ENCODE measurements around the gene ATG101.
"Not testable (repeated sequence)": the region's sequence is repeated elsewhere in the genome, so short reads cannot be mapped to it uniquely, and the experiment has no call there.

The ATG101 gene

DNA sequence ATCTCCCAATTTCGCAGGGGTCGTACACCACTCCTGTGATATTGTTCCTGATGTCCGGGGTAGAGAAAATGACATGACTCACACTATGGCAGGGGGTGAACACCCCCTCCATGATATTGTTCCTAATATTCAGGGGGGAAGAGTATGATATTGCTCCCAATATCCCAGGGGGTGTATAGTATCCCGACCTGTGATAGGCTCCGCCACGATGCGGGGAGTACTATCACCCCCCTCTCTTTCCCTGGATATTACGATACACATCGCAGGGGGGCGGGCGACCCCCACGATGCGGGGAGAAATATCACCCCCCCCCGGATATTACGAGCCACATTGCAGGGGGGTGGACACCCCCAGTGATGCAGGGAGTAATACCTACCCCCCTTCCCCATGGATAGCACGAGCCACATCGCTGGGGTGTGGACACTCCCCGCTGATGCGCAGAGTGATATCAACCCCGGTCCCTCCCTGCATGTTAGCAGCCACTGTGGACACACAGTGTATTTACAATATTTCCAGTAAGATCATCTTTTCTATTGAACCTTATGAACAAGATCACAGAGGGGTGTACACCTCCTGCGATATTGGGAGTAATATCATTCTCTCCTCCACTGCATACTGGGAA lies 27.4 kb downstream of the ATG101 start:
- DNase-seq (ENCODE audit: low spot score) = no peak

DNA sequence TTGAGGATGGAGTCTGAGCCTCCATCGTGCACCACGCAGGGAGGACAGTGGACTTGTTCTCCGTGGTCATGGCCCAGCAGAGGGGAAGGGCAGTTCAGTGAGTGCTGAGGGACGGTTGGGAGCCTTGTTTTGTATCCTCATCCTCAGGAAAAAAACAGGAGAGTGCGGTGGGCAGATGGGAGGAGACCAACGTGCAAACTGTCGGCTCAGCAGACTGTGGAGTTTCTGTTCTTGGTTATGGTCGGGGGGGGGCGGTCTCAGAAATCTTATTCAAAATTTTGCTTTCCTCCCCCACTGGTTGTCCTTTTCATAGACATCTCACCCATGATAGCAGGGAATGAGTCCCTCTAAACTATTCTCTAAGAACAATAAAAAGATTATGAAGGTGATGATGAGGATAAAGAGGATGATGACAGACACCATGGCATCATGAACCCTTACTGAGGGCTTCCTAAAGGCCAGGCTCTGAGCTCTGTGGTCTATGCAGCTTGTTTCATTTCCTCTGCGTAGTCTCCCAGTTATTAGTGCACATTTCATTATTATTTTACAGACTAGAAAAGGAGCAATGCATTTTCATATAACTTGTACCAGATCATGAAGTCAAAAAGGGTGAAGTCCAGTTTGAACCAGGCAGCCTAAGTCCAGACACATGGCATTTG lies 34.8 kb downstream of the ATG101 start:
- DNase-seq (ENCODE audit: low spot score) = not testable (repeated sequence)

DNA sequence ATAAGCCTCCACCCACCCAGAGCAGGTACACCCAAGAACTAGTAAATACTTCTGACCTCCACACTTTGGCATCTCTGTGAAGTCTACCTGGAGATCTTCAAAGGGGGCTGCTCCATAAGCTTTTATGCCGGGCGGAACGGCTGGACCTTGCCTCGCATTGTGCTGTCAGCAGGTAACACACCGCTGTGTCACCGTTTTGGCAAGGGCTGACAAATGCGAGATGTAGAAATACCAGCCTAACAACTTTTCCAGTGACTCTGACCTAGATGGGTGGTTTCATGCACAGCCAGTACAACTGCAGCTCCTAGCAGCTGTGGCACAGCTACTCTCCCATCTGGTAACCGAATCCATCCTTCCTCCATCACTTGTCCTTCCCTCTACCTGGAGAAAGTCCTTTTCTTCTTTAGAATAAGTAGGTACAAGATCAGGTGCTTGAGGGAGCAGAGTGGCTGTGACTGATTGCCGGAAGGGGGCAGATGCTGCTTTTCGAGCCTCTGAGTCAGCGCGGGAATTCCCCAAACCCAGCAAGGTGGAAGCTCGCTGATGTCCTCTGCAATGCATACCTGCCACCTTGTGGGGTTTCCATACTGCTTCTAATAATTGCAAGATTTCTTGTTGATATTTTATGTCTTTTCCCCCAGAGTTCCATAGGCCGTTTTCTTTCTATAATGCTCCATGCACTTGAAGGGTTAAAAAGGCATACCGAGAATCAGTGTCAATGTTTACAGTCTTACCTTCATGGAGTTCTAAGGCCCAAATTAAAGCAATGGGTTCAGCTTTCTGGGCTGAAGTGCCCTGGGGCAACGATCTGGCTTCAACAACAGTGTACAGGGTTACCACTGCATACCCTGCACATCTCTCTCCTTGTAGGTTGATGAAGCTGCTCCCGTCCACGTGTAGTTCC lies 46.7 kb downstream of the ATG101 start:
- not testable (repeated sequence) for DNase-seq (ENCODE audit: low spot score)

DNA sequence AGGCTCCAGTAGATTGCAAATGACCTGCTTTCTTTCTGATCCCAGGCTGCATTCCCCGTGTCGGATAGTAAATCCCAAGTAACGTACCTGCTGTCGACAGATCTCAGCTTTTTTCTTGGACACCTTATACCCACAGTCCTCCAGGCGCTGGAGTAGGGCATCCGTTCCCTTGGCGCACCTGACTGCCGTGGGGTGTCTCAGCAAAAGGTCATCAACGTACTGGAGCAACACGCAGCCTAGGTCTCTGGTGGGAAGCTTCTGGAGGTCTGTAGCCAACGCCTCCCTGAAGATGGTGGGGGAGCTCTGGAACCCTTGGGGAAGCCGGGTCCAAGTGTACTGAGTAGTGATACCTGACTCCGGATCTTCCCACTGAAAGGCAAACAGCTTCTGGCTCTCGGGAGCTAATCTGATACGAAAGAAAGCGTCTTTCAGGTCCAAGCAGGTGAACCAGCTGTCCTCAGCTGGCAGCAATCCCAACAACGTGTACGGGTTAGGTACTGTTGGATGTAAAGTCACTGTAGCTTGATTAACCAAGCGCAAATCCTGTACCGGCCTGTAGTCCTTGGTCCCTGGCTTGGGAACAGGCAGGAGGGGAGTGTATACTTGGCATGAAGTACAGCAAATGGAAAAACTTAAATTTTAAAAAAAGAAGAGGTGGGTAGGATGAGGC lies 48.2 kb downstream of the ATG101 start:
- not testable (repeated sequence) for DNase-seq (ENCODE audit: low spot score)

DNA sequence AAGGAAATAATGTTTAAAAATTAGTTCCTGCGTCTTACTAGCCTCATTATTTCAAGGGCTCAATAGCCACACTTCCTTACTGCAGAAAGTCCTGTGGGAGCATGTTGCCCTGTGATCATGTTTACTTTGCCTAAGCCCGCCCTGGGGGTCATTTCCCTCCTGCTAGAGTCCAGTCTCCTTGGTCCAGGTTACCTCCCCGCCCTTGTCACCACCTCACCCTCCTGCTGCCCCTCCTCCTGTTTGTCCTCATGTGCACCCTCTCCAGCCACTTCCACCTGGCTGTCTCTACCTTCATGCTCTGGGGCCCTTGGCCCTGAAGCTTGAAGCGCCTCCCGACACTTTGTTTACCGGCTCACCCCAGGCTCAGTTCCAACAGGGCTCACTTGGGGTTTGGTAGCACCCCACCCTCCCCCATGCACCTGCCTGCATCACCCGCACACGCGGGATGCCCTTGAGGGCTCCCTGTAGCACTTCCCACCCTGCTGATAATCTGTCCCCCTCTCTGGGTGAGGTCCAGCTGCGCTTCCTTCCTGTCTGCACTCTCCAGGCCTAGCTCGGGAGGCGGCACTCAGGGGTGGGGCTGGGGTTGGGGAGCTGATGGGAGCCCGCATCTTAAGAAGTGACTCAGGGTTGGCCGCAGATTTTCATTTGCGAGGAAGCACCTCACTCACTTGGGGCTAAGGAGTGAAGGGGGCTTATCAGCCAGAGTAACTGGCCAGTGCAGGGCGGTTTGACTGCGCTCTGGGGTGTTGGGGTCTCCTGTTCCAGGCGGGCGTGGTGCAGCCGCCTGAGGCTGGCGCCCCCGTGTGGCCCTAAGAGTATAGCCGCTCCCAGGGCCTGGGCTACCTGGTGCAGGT lies 49.8 kb downstream of the ATG101 start:
- DNase-seq (ENCODE audit: low spot score) = peak; percentile 17

DNA sequence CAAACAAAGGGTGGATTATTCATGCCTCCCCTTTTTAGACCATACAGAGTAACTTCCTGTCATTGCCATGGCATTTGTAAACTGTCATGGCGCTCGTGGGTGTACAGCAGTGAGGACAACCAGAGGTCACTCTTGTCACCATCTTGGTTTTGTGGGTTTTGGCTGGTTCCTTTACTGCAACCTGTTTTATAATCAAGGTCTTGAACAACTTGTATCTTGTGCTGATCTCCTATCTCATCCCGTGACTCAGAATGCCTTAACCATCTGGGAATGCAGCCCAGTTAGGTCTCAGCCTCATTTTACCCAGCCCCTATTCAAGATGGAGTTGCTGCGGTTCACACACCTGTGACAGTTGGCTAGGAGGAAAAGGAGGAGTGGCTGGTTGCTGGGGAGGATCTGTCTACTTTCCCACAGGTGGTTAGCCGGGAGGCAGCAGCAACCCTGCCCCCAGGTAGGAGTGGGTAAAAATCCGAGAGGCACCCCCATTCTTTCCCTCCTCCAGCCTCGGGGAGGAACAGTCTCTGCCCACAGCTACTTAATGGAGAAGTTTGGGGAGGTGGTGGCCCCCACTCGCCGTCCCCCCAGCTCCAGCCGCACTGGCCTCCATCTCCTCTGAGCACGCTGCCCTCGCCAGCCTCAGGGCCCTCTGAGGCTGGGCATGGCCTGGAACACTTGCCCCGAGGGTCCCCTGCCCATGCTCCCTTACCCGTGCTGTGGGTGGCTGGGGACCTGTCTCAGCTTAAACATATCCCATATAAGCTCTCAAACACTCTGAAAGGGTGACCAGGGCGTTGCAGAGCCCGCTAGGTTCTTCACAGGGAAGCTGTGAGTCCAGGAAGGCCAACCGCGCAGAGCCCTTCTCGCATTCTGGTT lies 51.4 kb downstream of the ATG101 start:
- no peak for DNase-seq (ENCODE audit: low spot score)

DNA sequence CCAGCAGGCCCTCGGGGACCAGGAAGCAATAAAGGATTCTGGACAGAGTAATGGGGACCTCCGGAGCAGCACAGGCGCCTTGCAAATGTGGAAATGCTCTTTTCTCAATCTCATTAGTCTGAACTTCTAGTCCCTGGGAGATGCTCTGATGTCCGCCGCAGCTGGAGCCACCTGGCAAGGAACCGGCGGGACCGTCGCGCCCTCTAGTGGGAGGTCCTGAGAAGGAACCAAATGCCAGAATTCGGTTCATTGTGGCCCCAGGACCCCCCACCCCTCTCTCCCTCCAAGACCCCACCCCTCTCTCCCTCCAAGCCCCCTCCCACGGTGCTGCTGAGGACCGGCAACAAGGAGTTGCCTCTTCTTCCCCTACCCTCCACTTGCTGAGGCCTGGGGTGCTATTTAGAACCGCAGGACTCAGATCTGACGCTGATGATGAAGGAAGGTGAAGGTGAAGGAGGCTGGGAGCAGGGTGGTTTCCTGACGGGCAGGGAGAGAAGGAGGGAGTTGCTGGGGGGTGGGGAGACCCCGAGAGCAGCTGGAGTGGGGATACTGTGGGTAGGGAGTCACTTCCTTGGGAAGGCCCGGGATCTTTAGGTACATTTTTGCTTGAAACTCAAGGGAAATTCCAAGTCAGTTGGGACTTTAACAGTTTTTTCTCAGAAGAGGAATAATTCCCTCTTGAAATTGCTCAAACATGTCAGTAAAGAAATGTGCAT lies 52.2 kb downstream of the ATG101 start:
- DNase-seq (ENCODE audit: low spot score) = peak; percentile 31

DNA sequence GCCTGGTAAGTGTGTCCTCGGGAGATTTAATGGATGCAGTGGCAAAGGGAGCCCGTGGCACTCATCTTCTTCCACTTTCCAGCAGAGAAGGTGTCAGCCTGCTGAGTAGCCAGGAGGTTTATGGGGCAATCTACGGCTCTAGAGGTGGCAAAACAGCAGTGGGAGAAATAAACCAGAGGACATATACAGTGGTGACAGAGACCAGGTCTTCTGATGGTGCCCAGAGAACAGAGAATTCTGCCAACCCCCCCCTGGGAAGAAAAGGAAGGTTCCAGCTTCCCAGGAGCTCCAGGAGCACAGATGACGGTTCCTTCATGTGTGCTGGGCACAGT lies 52.7 kb downstream of the ATG101 start:
- DNase-seq (ENCODE audit: low spot score) = no peak

DNA sequence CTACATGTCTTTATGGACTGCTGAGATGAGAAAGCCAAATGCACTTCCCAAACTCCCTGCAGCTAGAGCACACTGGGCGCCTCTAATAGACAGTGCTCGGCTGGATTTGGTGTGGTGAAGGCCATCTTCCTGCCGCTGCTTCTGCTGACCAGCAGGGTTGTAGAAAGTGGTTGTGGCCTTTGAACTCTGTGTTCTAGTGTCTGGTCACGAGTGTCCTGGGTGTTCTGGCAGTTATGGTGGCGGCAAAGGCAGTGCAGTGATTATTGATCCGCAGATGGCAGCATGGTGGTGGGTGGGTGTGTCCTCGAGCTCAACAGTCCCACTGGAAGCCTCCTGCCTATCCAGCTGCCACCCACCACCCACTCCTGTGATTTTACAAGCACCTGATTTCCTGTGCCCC lies 53.1 kb downstream of the ATG101 start:
- no peak for DNase-seq (ENCODE audit: low spot score)

DNA sequence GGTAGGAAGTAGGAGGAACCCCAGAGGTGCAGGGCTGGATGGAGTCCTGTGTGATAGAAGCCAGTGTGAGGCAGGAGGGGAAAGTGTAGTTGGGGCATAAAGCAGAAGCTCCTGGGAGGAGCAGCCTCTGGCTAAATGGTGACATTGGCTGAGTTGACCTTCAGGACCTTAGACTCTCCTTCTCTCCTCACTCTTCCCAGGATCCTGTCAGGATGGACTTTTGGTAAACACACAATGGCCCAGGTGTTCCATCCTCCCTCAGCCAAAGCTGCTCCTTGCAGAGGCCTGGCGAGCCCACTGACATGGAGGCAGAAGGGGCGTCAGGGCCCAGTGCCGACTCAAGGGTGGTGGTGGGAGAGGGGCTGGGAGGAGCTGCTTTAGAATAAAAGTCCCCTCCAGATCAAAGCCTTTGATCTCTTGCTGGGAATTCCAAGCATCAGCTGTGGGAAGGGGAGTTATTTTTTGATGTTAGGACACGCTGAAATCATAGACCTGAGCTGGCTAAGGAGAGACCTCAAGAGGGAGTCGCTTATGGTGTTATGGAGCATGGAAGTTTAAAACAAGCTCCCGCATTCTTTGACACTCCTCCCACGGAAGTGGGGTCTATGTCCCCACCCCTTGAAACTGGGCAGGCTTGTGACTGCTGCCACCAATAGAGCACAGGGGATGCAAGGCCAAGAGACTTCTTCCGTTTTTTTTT lies 53.9 kb downstream of the ATG101 start:
- no peak for DNase-seq (ENCODE audit: low spot score)

DNA sequence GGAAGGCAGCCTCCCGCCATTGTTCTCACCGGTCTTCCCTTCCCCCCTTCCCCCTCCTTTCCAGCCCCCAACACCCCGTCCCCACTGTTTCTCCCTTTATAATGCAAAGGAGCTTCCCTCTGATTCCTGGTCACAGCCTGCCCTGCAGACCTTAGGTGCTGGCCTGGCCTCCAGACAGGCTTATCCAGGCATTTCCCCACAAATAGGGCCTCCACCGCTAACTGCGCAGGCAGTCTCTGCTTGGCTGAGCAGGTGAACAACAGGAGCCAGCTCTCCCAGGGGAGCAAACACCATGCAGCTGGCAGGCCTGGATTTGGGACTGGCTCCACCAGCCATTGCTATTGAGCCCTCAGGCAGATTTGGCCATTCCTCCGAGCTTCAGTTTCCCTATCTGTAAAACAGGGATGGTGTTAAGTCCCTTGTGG lies 55.7 kb downstream of the ATG101 start:
- no peak for DNase-seq (ENCODE audit: low spot score)

DNA sequence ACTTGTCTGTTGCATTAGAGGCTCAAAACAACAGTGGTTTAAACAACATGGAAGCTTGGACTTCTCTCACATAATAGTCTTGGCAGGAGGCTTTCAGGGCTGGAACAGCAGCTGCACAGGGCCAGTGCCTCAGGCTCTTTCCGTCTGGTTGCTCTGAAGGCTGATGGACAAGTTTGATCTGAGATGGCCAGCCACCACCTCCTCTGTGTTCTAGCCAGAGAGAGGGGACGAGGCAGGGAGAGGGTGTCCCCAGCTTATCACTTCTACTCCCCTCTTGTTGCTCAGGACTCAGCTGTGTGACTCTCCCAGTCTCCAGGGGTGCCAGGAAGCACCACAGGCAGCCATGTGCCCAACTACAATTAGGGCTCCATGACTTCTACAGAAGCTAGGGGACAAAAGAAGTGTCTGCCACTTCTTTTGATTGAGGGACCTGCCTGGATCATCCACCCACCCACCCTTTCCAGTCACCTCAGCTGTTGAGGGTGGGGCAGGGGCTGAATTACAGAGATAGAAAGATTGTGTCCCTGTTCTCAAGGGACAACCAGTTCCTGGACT lies 56.3 kb downstream of the ATG101 start:
- DNase-seq (ENCODE audit: low spot score) = no peak
